B cell (primary cell): ENCODE data around the gene NFATC2.

Experiments used
- EZH2 ChIP-seq: IDR thresholded peaks from 2 replicates; pipeline ENCODE4 v1.6.1; 2012; ENCODE audit warnings: borderline replicate concordance, low read depth, mild to moderate bottlenecking, moderate library complexity, low read length; ENCODE audit not compliant: insufficient read depth, poor library complexity, severe bottlenecking
- TF ChIP-seq, protein P1 (sequence below): fragments of 200-600 bp; IDR thresholded peaks from one replicate; pipeline ENCODE4 v1.8.0; 2022; ENCODE audit warnings: antibody characterized with exemption, mild to moderate bottlenecking

DNA sequence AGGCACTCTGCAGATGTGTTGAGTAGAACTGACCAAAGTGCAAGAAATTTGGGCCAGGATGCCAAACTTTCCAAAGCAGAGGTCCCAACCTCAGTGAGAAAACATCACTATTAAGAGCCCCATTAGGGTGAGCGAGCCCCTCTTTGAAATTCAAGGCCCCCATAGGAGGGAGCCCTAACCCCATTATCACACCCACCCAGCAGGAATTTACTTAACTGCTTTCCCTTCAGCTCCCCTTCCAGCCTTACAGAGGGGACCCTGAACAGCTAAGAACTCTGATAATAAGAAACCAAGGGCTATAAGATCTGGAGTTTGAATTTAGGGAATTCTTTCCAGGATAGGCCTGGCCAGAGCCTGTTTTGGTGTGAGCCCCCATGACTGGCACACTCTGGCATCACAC lies 130.6 kb downstream of the NFATC2 start:
- TF ChIP-seq, protein P1, sequence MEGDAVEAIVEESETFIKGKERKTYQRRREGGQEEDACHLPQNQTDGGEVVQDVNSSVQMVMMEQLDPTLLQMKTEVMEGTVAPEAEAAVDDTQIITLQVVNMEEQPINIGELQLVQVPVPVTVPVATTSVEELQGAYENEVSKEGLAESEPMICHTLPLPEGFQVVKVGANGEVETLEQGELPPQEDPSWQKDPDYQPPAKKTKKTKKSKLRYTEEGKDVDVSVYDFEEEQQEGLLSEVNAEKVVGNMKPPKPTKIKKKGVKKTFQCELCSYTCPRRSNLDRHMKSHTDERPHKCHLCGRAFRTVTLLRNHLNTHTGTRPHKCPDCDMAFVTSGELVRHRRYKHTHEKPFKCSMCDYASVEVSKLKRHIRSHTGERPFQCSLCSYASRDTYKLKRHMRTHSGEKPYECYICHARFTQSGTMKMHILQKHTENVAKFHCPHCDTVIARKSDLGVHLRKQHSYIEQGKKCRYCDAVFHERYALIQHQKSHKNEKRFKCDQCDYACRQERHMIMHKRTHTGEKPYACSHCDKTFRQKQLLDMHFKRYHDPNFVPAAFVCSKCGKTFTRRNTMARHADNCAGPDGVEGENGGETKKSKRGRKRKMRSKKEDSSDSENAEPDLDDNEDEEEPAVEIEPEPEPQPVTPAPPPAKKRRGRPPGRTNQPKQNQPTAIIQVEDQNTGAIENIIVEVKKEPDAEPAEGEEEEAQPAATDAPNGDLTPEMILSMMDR = no peak
- no peak for TF ChIP-seq EZH2
